Measurements from ENCODE around the gene ACTC1. TPM values are rescaled to one million over a fixed set of nuclear protein-coding genes. Genes with fewer than 3 reads are reported as not detected.

Gene ACTC1
- total and polyA plus RNA-seq, 2 of the 13 experiments (the other 11 are each of a cell fraction or from before 2014, with no cell fraction given) = not detected

- H3K4me3 ChIP-seq (replicated peaks in 1 of 3; ENCODE audit: insufficient read depth in 1 of 3, low read depth in 2 of 3, low read length in 3 of 3) = no peak overlapping the region
- WGBS (ENCODE audit: low lambda C conversion rate) = 12% methylated on average over 5 of the region's 5 CpGs
- no peaks in the 10 kb centered on the region for H3K79me2 ChIP-seq (ENCODE audit: insufficient read depth, low read length)
- FAIRE-seq (no peak), DNase-seq (ENCODE audit: low spot score) (no peak), ATAC-seq (no peak)
- ChIA-PET POLR2A (no interaction called here), CTCF (ENCODE audit: low intra/inter-chr PET ratio, low total read pairs) (no interaction called here)
- in situ Hi-C loops (cut with HindIII; ENCODE audit: extremely low pct_ligation_motif_present, low pct_unique_long_range_greater_than_20kb) (no loop called here), intact Hi-C loops (cut with micrococcal nuclease; ENCODE audit: unreplicated experiment) (no loop called here)
- H3K27ac ChIP-seq (ENCODE audit: extremely low read length, insufficient read depth, low read length) = no peak overlapping the region
- no TSS peak for BruUV-seq (replicated peaks)
- H3K4me2 ChIP-seq (ENCODE audit: low read depth, low read length) = no peak overlapping the region
- H3K36me3 ChIP-seq (replicated peaks in 1 of 2; ENCODE audit: control insufficient read depth in 1 of 2, insufficient read depth in 2 of 2, low read length in 2 of 2) = no peaks in the 10 kb centered on the region
- no peak overlapping the region for H3K9ac ChIP-seq (ENCODE audit: insufficient read depth, low read depth, low read length)
- H3K9me3 ChIP-seq (ENCODE audit: low read length) = no peaks in the 10 kb centered on the region
- H2AFZ ChIP-seq (ENCODE audit: low read length) = no peak overlapping the region
- H4K20me1 ChIP-seq (ENCODE audit: insufficient read depth, low read length) = no peaks in the 10 kb centered on the region
- no peaks in the 10 kb centered on the region for H3K4me1 ChIP-seq (ENCODE audit: insufficient read depth, low read length)
- peaks cover 0 to 13% of the 10 kb centered on the region in 2 experiments; a peak in 2 of 5 replicates for H3K27me3 ChIP-seq (ENCODE audit: control insufficient read depth in 1 of 2, insufficient read depth in 2 of 2, low read length in 2 of 2)
- no peak for TF ChIP-seq SAFB2 (CRISPR knock-in tag; IDR thresholded peaks at IDR 0.05; ENCODE audit: borderline replicate concordance, low read depth)
- TF ChIP-seq ZNF720 (CRISPR knock-in tag; IDR thresholded peaks at IDR 0.05) = no peak
- no peak for TF ChIP-seq DBP (CRISPR knock-in tag; IDR thresholded peaks at IDR 0.05; ENCODE audit: not compliant biosample characterization)
- no peak for TF ChIP-seq ZNF800 (CRISPR knock-in tag; IDR thresholded peaks at IDR 0.05)
- TF ChIP-seq PLSCR1 (CRISPR knock-in tag; IDR thresholded peaks at IDR 0.05; ENCODE audit: borderline replicate concordance) = no peak
- no peak for TF ChIP-seq ZNF761 (CRISPR knock-in tag; conservative IDR thresholded peaks at IDR 0.05)
- no peak for TF ChIP-seq ZNF280B (CRISPR knock-in tag; IDR thresholded peaks at IDR 0.05; ENCODE audit: borderline replicate concordance)
- no peak for TF ChIP-seq SMYD3 (CRISPR knock-in tag; IDR thresholded peaks at IDR 0.05)
- TF ChIP-seq ISL2 (CRISPR knock-in tag; IDR thresholded peaks at IDR 0.05) = no peak
- no peak for TF ChIP-seq ZNF562 (CRISPR knock-in tag; IDR thresholded peaks at IDR 0.05; ENCODE audit: borderline replicate concordance)
- no peak for TF ChIP-seq MAFF (IDR thresholded peaks at IDR 0.05; ENCODE audit: low read depth, low read length)
- TF ChIP-seq KDM3A (CRISPR knock-in tag; IDR thresholded peaks at IDR 0.05; ENCODE audit: low read depth) = no peak
- no peak for TF ChIP-seq RARA (CRISPR knock-in tag; IDR thresholded peaks at IDR 0.05)
- no peak for TF ChIP-seq RARG (CRISPR knock-in tag; IDR thresholded peaks at IDR 0.05; ENCODE audit: low read depth)
- TF ChIP-seq ZBTB26 (CRISPR knock-in tag; IDR thresholded peaks at IDR 0.05; ENCODE audit: borderline replicate concordance) = no peak
- no peak for TF ChIP-seq ARID3A (IDR thresholded peaks at IDR 0.05; ENCODE audit: low read depth, low read length)
- TF ChIP-seq CCDC6 (CRISPR knock-in tag; IDR thresholded peaks at IDR 0.05) = no peak
Measured at GRCh38 chr15:34765741-34766140, 29.6 kb downstream of the ACTC1 start.

Data from HepG2 (cell line).